K562 (cell line): ENCODE measurements around the gene NSMCE1. TPM values are rescaled to one million over a fixed set of nuclear protein-coding genes. Genes with fewer than 3 reads are reported as not detected.

Experiments used
- ATAC-seq: fragments of 200-7000 bp; cut with Tn5 transposase; 3 replicates; pipeline ENCODE4 v1.9.1; 2020; ENCODE audit warnings: moderate library complexity
- BruUV-seq: library from RNA; stranded (reverse); fragments of 400-500 nt; replicated peaks from 2 replicates; lab custom pipeline; 2021; lab: Mats Ljungman, UMichigan
- CTCF ChIA-PET: fragments of 300-600 bp; formaldehyde crosslinking; extraction: SDS; loops from one replicate; lab custom pipeline; 2021; ENCODE audit warnings: low intra/inter-chr PET ratio; lab: Yijun Ruan, JAX
- POLR2A ChIA-PET: fragments of 300-600, 350-650 bp; sonication (Branson Sonifier 250); formaldehyde crosslinking; extraction: SDS; loops from one replicate; lab custom pipeline; 2021; ENCODE audit warnings: antibody characterized with exemption, inconsistent platforms; lab: Yijun Ruan, JAX
- DNase-seq, 4 experiments: peaks; one replicate each; pipeline versions ENCODE4 v3.0.0 to v3.0.0-alpha.2; 2011 to 2018; ENCODE audit warnings: low spot score in 3 of 4, mixed read lengths in 3 of 4; ENCODE audit errors: extremely low read depth in 1 of 4
- FAIRE-seq: peaks from 2 replicates; lab custom pipeline; 2011; peaks lifted over from hg19 to GRCh38; lab: Jason Lieb, UNC
- H2AFZ ChIP-seq: 2 replicates; pipeline ENCODE4 v1.6.0; 2011; ENCODE audit warnings: low read depth, low read length, control low read depth, inconsistent platforms
- H3K27ac ChIP-seq: fragments of 200-600 bp; 3 replicates; pipeline ENCODE4 v1.8.0; 2011; ENCODE audit warnings: low read depth, mild to moderate bottlenecking, control low read depth, inconsistent platforms, low read length, moderate library complexity, mixed read lengths; ENCODE audit errors: extremely low read depth
- H3K27me3 ChIP-seq, 2 experiments: fragments of 300-600 bp in 1 of 2; 2 replicates in 1 of 2; 3 replicates in 1 of 2; pipeline versions ENCODE4 v1.6.0 to v1.8.0; 2011; ENCODE audit warnings: inconsistent platforms in 2 of 2, low read length in 2 of 2, mild to moderate bottlenecking in 1 of 2, mixed read lengths in 1 of 2, moderate library complexity in 1 of 2; ENCODE audit not compliant: control insufficient read depth in 2 of 2, insufficient read depth in 2 of 2
- H3K36me3 ChIP-seq: fragments of 300-600 bp; 3 replicates; pipeline ENCODE4 v1.8.0; 2011; ENCODE audit warnings: mild to moderate bottlenecking, low read length, inconsistent platforms; ENCODE audit not compliant: control insufficient read depth, insufficient read depth
- H3K4me1 ChIP-seq, 2 experiments: fragments of 200-600 bp in 1 of 2; replicated peaks in 1 of 2; 2 replicates in 1 of 2; 3 replicates in 1 of 2; pipeline versions ENCODE4 v1.5.1 to v1.8.0; 2011; ENCODE audit warnings: inconsistent platforms in 2 of 2, low read length in 2 of 2, mild to moderate bottlenecking in 1 of 2, mixed read lengths in 1 of 2, moderate library complexity in 1 of 2; ENCODE audit not compliant: control insufficient read depth in 2 of 2, insufficient read depth in 2 of 2
- H3K4me2 ChIP-seq: 2 replicates; pipeline ENCODE4 v1.6.1; 2011; ENCODE audit warnings: low read length, control low read depth, inconsistent platforms, mixed read lengths; ENCODE audit not compliant: insufficient read depth
- H3K4me3 ChIP-seq: fragments of 200-600 bp; sonication (generic), shearing (Covaris generic); 2 replicates; pipeline ENCODE4 v1.5.1; 2016; ENCODE audit warnings: control low read depth, inconsistent platforms
- H3K79me2 ChIP-seq: fragments of 200-600 bp; 3 replicates; pipeline ENCODE4 v1.8.0; 2011; ENCODE audit warnings: low read length, inconsistent platforms; ENCODE audit not compliant: control insufficient read depth, insufficient read depth
- H3K9ac ChIP-seq, 2 experiments: 2 replicates each; pipeline versions ENCODE4 v1.6.0 to v1.6.1; 2011; ENCODE audit warnings: low read depth in 2 of 2, low read length in 2 of 2, control low read depth in 1 of 2, inconsistent platforms in 1 of 2, mild to moderate bottlenecking in 1 of 2, mixed read lengths in 1 of 2; ENCODE audit not compliant: insufficient read depth in 1 of 2
- H3K9me1 ChIP-seq: one replicate; pipeline ENCODE4 v1.6.0; 2011; ENCODE audit warnings: inconsistent platforms, mild to moderate bottlenecking, low read length, moderate library complexity; ENCODE audit not compliant: control insufficient read depth, insufficient read depth
- H3K9me3 ChIP-seq: replicated peaks from 2 replicates; pipeline ENCODE4 v1.5.1; 2011; ENCODE audit warnings: low read depth, low read length, inconsistent platforms; ENCODE audit not compliant: control insufficient read depth, insufficient read depth
- H4K20me1 ChIP-seq: replicated peaks from 2 replicates; pipeline ENCODE4 v1.6.1; 2011; ENCODE audit warnings: low read length, inconsistent platforms, mixed read lengths; ENCODE audit not compliant: control insufficient read depth, insufficient read depth
- HNRNPUL1 ChIP-seq: fragments of 200-400 bp; formaldehyde crosslinking; IDR thresholded peaks from 2 replicates; pipeline ENCODE4 v1.6.1; 2017; ENCODE audit warnings: low read length
- POLR2AphosphoS5 ChIP-seq: IDR thresholded peaks from 2 replicates; pipeline ENCODE4 v1.6.1; 2011; ENCODE audit warnings: mild to moderate bottlenecking, low read depth, low read length, moderate library complexity; ENCODE audit not compliant: control insufficient read depth, insufficient read depth
- POLR2G ChIP-seq: fragments of 200-400 bp; formaldehyde crosslinking; IDR thresholded peaks from 2 replicates; pipeline ENCODE4 v1.6.1; 2017; ENCODE audit warnings: low read depth, mild to moderate bottlenecking, antibody characterized with exemption, low read length, moderate library complexity
- SMARCA5 ChIP-seq: fragments of 450-650 bp; IDR thresholded peaks from 2 replicates; pipeline ENCODE4 v1.6.1; 2016
- WGBS: fragments of 100-300 bp; shearing (Covaris generic); methylation state at CpG from one replicate; pipeline ENCODE4 v1.1.6; 2016; ENCODE audit warnings: low coverage, mixed read lengths; ENCODE audit not compliant: insufficient coverage; ENCODE audit errors: missing lambda C conversion rate; 5-methylcytosine and 5-hydroxymethylcytosine counted together
- in situ Hi-C: fragments of 300-500 bp; cut with MboI; formaldehyde crosslinking; loops from 4 replicates; pipeline ENCODE4 v1.15.0; 2018; ENCODE audit warnings: inconsistent platforms, mixed read lengths
- intact Hi-C: fragments of 100-400 bp; cut with micrococcal nuclease; formaldehyde crosslinking; loops from 2 replicates; pipeline ENCODE4 v1.14.2; 2022
- polyA plus RNA-seq, 8 experiments: library from polyadenylated mRNA; depleted of rRNA in 4 of 8; stranded (reverse) in 5 of 8; unstranded in 3 of 8; fragments of >200 nt; fragmentation: Nextera tagmentation in 2 of 8; fragmentation: Illumina TruSeq in 1 of 8; extraction: Ambion mirVana in 2 of 8; extraction: Trizol in 1 of 8; gene quantifications; 2 replicates each; pipeline versions ENCODE4 v1.2.1 to v1.2.3, GENCODE V29; 2011 to 2014; ENCODE audit warnings: inconsistent platforms in 1 of 8, missing spikeins in 1 of 8
- total RNA-seq, 7 experiments: library from RNA; depleted of rRNA in 6 of 7; stranded (reverse); fragments of >200 nt in 6 of 7; fragmentation: Illumina TruSeq in 2 of 7; extraction: Trizol in 2 of 7; gene quantifications; 2 replicates each; pipeline versions ENCODE4 v1.2.1 to v1.2.3, GENCODE V29; 2011 to 2021; ENCODE audit warnings: low replicate concordance in 1 of 7

The NSMCE1 gene
- total and polyA plus RNA-seq, 9 of the 15 experiments (the other 6 are each of a cell fraction or from before 2014, with no cell fraction given), result 52.1 to 163 (median 61.5) TPM

DNA sequence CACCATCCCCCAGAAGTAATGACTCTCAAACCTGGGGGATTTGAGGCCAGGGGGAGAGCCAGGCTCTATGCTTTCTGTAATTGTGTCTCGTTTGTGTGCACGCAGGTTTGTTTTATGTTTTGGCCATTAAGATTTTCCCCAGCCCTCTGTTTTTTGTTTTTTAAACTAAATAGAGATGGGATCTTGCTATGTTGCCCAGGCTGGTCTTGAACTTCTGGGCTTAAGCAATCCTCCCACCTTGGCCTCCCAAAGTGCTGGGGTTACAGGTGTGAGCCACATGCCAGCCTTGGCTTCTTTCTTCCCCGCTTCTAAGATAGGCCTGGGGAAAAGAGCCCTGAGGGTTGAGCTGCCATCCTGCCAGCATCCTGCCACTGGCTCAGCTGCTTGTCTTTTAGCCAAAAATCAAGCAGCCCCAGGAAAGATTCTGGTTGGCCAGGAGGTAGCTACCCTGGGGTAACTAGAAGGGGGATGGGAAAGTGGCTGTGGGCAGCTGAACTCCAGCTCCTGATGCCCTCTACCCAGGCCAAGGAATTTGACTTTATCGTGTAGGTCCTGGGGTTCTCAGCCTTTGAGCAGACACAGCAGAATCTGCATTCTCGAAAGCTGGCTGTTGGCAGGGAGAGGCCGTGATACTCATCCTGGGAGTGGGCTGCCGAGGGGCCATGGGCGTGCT lies 46.9 kb downstream of the NSMCE1 start:
- no peaks in the 10 kb centered on the region for H3K9me3 ChIP-seq
- in situ Hi-C loops, result no loop called here
- CTCF ChIA-PET, result no interaction called here
- no peaks in the 10 kb centered on the region for H3K9me1 ChIP-seq
- no peaks in the 10 kb centered on the region for H3K27me3 ChIP-seq
- H3K4me1 ChIP-seq, result peaks cover 0 to 15% of the 10 kb centered on the region in 2 experiments; a peak in 2 of 5 replicates
- no peaks in the 10 kb centered on the region for H4K20me1 ChIP-seq
- peaks cover 9% of the 10 kb centered on the region; the same call in 2 of the 3 replicates for H3K36me3 ChIP-seq
- no peak overlapping the region for H2AFZ ChIP-seq
- no peak for TF ChIP-seq POLR2AphosphoS5
- no peak for TF ChIP-seq SMARCA5
- TF ChIP-seq, all 486 proteins: peak for 0
- DNase-seq, result no peak
- Histone ChIP-seq H3K27ac (no peak overlapping the region), H3K79me2 (no peaks in the 10 kb centered on the region), H3K9ac (no peak overlapping the region; a peak in 1 of 4 replicates), H3K4me3 (no peak overlapping the region), H3K4me2 (no peak overlapping the region)
- POLR2A ChIA-PET, result interaction anchor here (0.7 to 1.2 kb wide), 2 partner anchors 28 to 150 kb away, joined by 3 read pairs; no protein-coding TSS in a partner anchor
- ATAC-seq, result no peak
- WGBS, result 65% methylated on average over 8 of the region's 8 CpGs
- intact Hi-C loops, result no loop called here
- BruUV-seq, result no TSS peak
- FAIRE-seq, result no peak

DNA sequence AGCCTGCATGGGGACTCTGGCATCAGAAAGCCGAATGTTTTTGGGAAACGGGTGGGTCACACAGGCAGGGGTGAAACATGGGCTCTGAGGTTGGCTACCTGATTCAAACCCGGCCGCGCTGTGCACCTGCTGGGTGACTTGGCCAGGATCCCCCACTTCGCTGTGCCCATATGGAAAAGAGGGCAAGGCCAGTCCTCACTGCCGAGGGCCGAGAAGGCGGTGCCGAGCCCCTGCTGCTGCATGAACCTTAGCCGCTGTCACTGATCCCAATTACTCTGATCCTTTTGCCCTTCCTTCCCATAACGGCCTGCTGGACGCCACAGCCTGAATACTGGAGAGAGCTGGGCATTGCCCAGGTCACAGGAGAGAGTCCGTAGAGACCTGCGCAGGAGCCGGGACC lies 47.6 kb downstream of the NSMCE1 start:
- peaks cover 0 to 15% of the 10 kb centered on the region in 2 experiments; a peak in 2 of 5 replicates for H3K4me1 ChIP-seq
- POLR2A ChIA-PET, result interaction anchor here (0.5 kb wide), 1 partner anchor 126 kb away, joined by 3 read pairs; no protein-coding TSS in a partner anchor
- no TSS peak for BruUV-seq
- CTCF ChIA-PET, result no interaction called here
- H3K79me2 ChIP-seq, result no peaks in the 10 kb centered on the region
- FAIRE-seq, result no peak
- intact Hi-C loops, result no loop called here
- no peaks in the 10 kb centered on the region for H3K27me3 ChIP-seq
- WGBS, result 71% methylated on average over 13 of the region's 16 CpGs
- no peak overlapping the region; a peak in 1 of 4 replicates for H3K9ac ChIP-seq
- H3K36me3 ChIP-seq, result peaks cover 11% of the 10 kb centered on the region; the same call in 2 of the 3 replicates
- TF ChIP-seq POLR2G, result 0 out of 2 replicates have a peak, but pooled peaks have one; percentile 15
- no peak for TF ChIP-seq HNRNPUL1
- no peak for DNase-seq
- H4K20me1 ChIP-seq, result no peaks in the 10 kb centered on the region
- ATAC-seq, result no peak
- in situ Hi-C loops, result no loop called here
- H3K9me3 ChIP-seq, result no peaks in the 10 kb centered on the region
- H3K27ac ChIP-seq, result no peak overlapping the region
- no peak overlapping the region for H3K4me3 ChIP-seq
- no peak overlapping the region for H2AFZ ChIP-seq
- no peak overlapping the region for H3K4me2 ChIP-seq
- H3K9me1 ChIP-seq, result no peaks in the 10 kb centered on the region
